Activated CD4-positive, alpha-beta T cell treated with anti-CD3 and anti-CD28 coated beads for 48 hours (primary cell): ENCODE measurements around the gene FOXD4L4.
A peak's percentile ranks its signal among the peaks of the same experiment; 100 is the strongest.
"Not testable (repeated sequence)": the region's sequence is repeated elsewhere in the genome, so short reads cannot be mapped to it uniquely, and the experiment has no call there.

Experiments used
- DNase-seq: peaks from one replicate; pipeline ENCODE4 v3.0.0-alpha.2; 2020

The FOXD4L4 gene

GRCh38 chr9:65737096-65737564 is at the start of gene FOXD4L4:
TSS of gene FOXD4L4 (plus strand) at chr9:65737146. CDS start at chr9:65737146, 0 bp downstream.
- DNase-seq: peak; percentile 1

- not testable (repeated sequence) for DNase-seq
Observed at GRCh38 chr9:65703550-65703949, 33.4 kb upstream of the FOXD4L4 start.

- not testable (repeated sequence) for DNase-seq
Observed at GRCh38 chr9:65714445-65714844, 22.5 kb upstream of the FOXD4L4 start.

- not testable (repeated sequence) for DNase-seq
Observed at GRCh38 chr9:65738133-65738532, 1.2 kb downstream of the FOXD4L4 start.
